GM12872 (cell line): ENCODE data around the gene FAM117B.

Source experiments
- CTCF ChIP-seq: IDR thresholded peaks from 3 replicates; pipeline ENCODE4 v1.5.1; 2011; ENCODE audit warnings: low read depth, mild to moderate bottlenecking, low read length, moderate library complexity; ENCODE audit not compliant: insufficient read depth

The FAM117B gene

GRCh38 chr2:202754936-202755335 lies 120.2 kb downstream of the FAM117B start:
- TF ChIP-seq CTCF: no peak

- TF ChIP-seq CTCF: no peak
These were observed 121.8 kb downstream of the FAM117B start for GRCh38 chr2:202756598-202756997.

- TF ChIP-seq CTCF: no peak
These were observed 122.6 kb downstream of the FAM117B start for GRCh38 chr2:202757339-202757738.

GRCh38 chr2:202758128-202758527 lies 123.4 kb downstream of the FAM117B start:
- no peak for TF ChIP-seq CTCF

- no peak for TF ChIP-seq CTCF
These were observed 123.8 kb downstream of the FAM117B start for GRCh38 chr2:202758604-202759003.

GRCh38 chr2:202760848-202761247 lies 126.1 kb downstream of the FAM117B start:
- no peak for TF ChIP-seq CTCF

GRCh38 chr2:202762556-202762955 lies 127.8 kb downstream of the FAM117B start:
- no peak for TF ChIP-seq CTCF

- no peak for TF ChIP-seq CTCF
These were observed 129.1 kb downstream of the FAM117B start for GRCh38 chr2:202763916-202764315.
